Testis (tissue), 2 donors: ENCODE data around the gene GNMT.
A peak's percentile ranks its signal among the peaks of the same experiment; 100 is the strongest.

ENCODE experiments used
- CTCF ChIP-seq, 3 experiments: fragments of 450-650 bp in 2 of 3; fragments of 200-600 bp in 1 of 3; sonication (generic) in 1 of 3; IDR thresholded peaks; one replicate each; pipeline ENCODE4 v1.5.1; 2016 to 2019; ENCODE audit warnings: antibody characterized with exemption in 3 of 3, mild to moderate bottlenecking in 2 of 3, moderate library complexity in 1 of 3
- POLR2A ChIP-seq: fragments of 450-650 bp; IDR thresholded peaks from one replicate; pipeline ENCODE4 v1.6.1; 2017; ENCODE audit warnings: antibody characterized with exemption, mild to moderate bottlenecking, moderate library complexity

- peak in 2 of 3 experiments; percentile 7 to 19 for TF ChIP-seq CTCF (IDR thresholded peaks at IDR 0.05)
- TF ChIP-seq POLR2A: peak; percentile 50
These were observed 23.7 kb downstream of the GNMT start, which contains the start of gene PPP2R5D for GRCh38 chr6:42984001-42984923.
